ENCODE measurements around the gene RPRML. TPM values are rescaled to one million over a fixed set of nuclear protein-coding genes. Genes with fewer than 3 reads are reported as not detected.

The RPRML gene
- total RNA-seq, 1 donor from 2014 or later: not detected

DNA sequence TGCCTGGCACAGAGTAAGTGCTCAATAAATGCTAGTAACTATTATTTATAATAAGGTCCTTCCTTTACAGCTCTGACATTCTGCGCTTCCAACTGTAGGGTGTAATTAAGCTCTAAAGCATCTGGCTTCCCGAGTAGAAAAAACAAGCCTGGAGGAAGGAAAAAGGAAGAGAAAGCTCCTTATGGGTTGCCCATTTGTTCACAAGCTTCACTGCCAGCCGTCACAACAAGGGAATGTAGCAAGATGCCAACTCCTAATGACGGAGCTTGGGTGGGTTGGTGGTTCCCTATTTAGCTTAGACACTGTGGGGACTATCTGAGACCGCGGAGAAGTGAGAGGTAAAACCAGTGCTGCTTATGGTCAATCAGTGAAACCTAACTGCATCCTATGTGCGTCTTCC is 7.3 kb upstream of the RPRML start:
- no peaks in the 10 kb centered on the region for H3K36me3 Mint-ChIP-seq (ENCODE audit: low read depth)
- no peak overlapping the region for H3K27ac Mint-ChIP-seq
- H3K4me3 Mint-ChIP-seq (ENCODE audit: low read depth): no peak overlapping the region
- intact Hi-C loops (cut with micrococcal nuclease): no loop called here
- no peaks in the 10 kb centered on the region for H3K4me1 Mint-ChIP-seq (ENCODE audit: low read depth)
- DNase-seq (ENCODE audit: low spot score): no peak
- peaks cover 19% of the 10 kb centered on the region for H3K27me3 Mint-ChIP-seq (ENCODE audit: low read depth)
- H3K9me3 Mint-ChIP-seq: no peaks in the 10 kb centered on the region

- Mint-ChIP-seq H3K36me3 (ENCODE audit: low read depth) (no peaks in the 10 kb centered on the region), H3K27ac (no peak overlapping the region), H3K4me1 (ENCODE audit: low read depth) (peaks cover under 1% of the 10 kb centered on the region), H3K9me3 (no peaks in the 10 kb centered on the region), H3K4me3 (ENCODE audit: low read depth) (no peak overlapping the region), H3K27me3 (ENCODE audit: low read depth) (peaks cover 28% of the 10 kb centered on the region)
- no peak for DNase-seq (ENCODE audit: low spot score)
- intact Hi-C loops (cut with micrococcal nuclease): no loop called here
Measured at GRCh38 chr17:46984892-46985291, 5.8 kb upstream of the RPRML start.

GRCh38 chr17:46984341-46984740 is 5.3 kb upstream of the RPRML start:
- Mint-ChIP-seq H3K4me3 (ENCODE audit: low read depth) (no peak overlapping the region), H3K27me3 (ENCODE audit: low read depth) (peaks cover 29% of the 10 kb centered on the region), H3K4me1 (ENCODE audit: low read depth) (peaks cover 2% of the 10 kb centered on the region), H3K27ac (no peak overlapping the region), H3K36me3 (ENCODE audit: low read depth) (no peaks in the 10 kb centered on the region), H3K9me3 (no peaks in the 10 kb centered on the region)
- no peak for DNase-seq (ENCODE audit: low spot score)
- intact Hi-C loops (cut with micrococcal nuclease): no loop called here

GRCh38 chr17:46983782-46984181 is 4.7 kb upstream of the RPRML start:
- Mint-ChIP-seq H3K9me3 (no peaks in the 10 kb centered on the region), H3K27me3 (ENCODE audit: low read depth) (peaks cover 28% of the 10 kb centered on the region), H3K4me3 (ENCODE audit: low read depth) (no peak overlapping the region), H3K36me3 (ENCODE audit: low read depth) (no peaks in the 10 kb centered on the region), H3K4me1 (ENCODE audit: low read depth) (peaks cover 2% of the 10 kb centered on the region), H3K27ac (no peak overlapping the region)
- intact Hi-C loops (cut with micrococcal nuclease): no loop called here
- no peak for DNase-seq (ENCODE audit: low spot score)

DNA sequence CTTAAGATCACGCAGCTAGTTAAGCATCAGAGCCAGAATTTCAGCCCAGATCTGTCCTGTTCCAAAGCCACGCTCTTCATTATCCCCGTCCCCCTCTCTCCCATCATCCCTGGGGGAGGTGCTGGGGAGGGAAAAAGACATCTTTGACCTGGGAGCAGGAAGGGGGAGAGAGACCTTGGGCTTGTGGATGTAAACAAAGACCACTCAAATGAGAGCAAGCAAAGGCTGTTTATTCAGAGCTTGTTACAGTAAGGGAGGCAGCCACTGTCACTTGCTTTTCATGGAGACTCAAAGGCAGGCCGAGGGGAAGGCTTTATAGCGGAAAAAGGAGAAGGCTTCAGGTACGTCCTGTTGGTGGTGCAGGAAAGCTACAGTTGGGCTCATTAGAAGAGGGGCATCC is 3.5 kb upstream of the RPRML start:
- no peaks in the 10 kb centered on the region for H3K9me3 Mint-ChIP-seq
- intact Hi-C loops (cut with micrococcal nuclease): no loop called here
- H3K4me3 Mint-ChIP-seq (ENCODE audit: low read depth): no peak overlapping the region
- peaks cover 3% of the 10 kb centered on the region for H3K36me3 Mint-ChIP-seq (ENCODE audit: low read depth)
- H3K4me1 Mint-ChIP-seq (ENCODE audit: low read depth): peaks cover 8% of the 10 kb centered on the region
- H3K27me3 Mint-ChIP-seq (ENCODE audit: low read depth): peaks cover 35% of the 10 kb centered on the region
- no peak overlapping the region for H3K27ac Mint-ChIP-seq
- DNase-seq (ENCODE audit: low spot score): no peak

GRCh38 chr17:46978489-46979146 is 435 bp downstream of the RPRML start:
- Mint-ChIP-seq H3K4me1 (ENCODE audit: low read depth) (peaks cover 8% of the 10 kb centered on the region), H3K27ac (no peak overlapping the region), H3K27me3 (ENCODE audit: low read depth) (peaks cover 46% of the 10 kb centered on the region), H3K36me3 (ENCODE audit: low read depth) (peaks cover 3% of the 10 kb centered on the region), H3K9me3 (no peaks in the 10 kb centered on the region), H3K4me3 (ENCODE audit: low read depth) (peak overlapping the region; percentile 57)
- intact Hi-C loops (cut with micrococcal nuclease): no loop called here
- DNase-seq (ENCODE audit: low spot score): no peak

DNA sequence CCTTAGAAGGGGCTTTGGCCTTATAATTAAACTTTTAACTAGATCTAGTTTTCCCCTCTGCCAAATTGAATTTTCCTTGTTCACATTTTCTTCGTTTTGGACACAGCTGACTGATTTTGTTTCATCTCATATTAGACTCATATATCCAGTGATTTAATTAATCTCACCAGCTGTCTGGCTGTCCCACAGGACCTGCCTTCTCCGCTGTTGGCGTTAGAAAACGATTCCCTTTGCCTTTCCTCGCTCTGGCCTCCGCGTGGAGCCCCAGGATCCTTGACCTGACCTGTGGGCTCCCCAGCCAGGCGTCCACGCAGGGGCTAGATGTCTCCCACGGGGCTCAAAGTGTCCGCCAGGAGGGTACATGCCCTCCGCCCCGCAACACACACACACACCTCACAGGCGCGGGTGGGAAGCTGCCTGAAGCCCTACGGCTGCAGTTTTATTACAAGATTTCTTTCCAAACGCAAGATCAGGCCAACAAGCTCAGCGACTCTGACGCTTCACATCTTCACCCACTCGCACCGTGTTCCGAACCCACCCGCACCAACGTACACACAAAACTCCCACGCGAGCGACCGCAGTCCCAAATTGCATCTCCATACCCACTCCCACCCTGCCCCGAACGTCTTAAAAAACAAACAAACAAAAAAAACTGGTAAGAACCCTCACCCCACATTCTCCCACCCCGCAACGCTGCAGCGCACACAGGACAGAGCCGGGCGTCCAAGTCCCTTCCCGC is 1.1 kb downstream of the RPRML start:
- no peak overlapping the region for H3K27ac Mint-ChIP-seq
- H3K9me3 Mint-ChIP-seq: no peaks in the 10 kb centered on the region
- H3K36me3 Mint-ChIP-seq (ENCODE audit: low read depth): peaks cover 3% of the 10 kb centered on the region
- peak overlapping the region; percentile 80 for H3K4me3 Mint-ChIP-seq (ENCODE audit: low read depth)
- H3K4me1 Mint-ChIP-seq (ENCODE audit: low read depth): peaks cover 8% of the 10 kb centered on the region
- intact Hi-C loops (cut with micrococcal nuclease): no loop called here
- no peak for DNase-seq (ENCODE audit: low spot score)
- H3K27me3 Mint-ChIP-seq (ENCODE audit: low read depth): peaks cover 46% of the 10 kb centered on the region

DNA sequence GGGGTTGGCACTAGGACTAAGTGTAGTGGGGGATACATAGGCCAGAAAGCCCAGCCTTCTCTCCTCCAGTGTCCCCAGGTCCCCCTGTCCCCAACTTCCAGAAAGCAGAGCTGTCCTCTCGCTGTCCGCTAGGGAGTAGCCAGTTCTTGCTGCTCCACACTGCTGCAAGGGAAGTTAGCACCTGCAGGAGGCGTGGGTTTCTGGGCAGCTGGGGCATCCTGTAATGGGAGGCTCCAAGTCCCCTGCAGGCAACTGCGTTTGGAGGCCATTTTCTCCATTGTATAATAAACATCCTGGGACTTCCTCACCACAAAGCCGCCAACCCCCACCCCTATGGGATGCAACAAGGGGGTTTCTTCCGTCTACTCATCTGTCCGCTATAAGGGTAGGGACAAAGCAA is 1.7 kb downstream of the RPRML start:
- H3K4me3 Mint-ChIP-seq (ENCODE audit: low read depth): no peak overlapping the region
- no peaks in the 10 kb centered on the region for H3K9me3 Mint-ChIP-seq
- intact Hi-C loops (cut with micrococcal nuclease): no loop called here
- peaks cover 8% of the 10 kb centered on the region for H3K4me1 Mint-ChIP-seq (ENCODE audit: low read depth)
- no peak overlapping the region for H3K27ac Mint-ChIP-seq
- DNase-seq (ENCODE audit: low spot score): no peak
- peaks cover 3% of the 10 kb centered on the region for H3K36me3 Mint-ChIP-seq (ENCODE audit: low read depth)
- peaks cover 42% of the 10 kb centered on the region for H3K27me3 Mint-ChIP-seq (ENCODE audit: low read depth)

GRCh38 chr17:46976626-46977270 is 2.3 kb downstream of the RPRML start:
- DNase-seq (ENCODE audit: low spot score): no peak
- no peaks in the 10 kb centered on the region for H3K9me3 Mint-ChIP-seq
- no peak overlapping the region for H3K27ac Mint-ChIP-seq
- no peak overlapping the region for H3K4me3 Mint-ChIP-seq (ENCODE audit: low read depth)
- H3K27me3 Mint-ChIP-seq (ENCODE audit: low read depth): peaks cover 40% of the 10 kb centered on the region
- intact Hi-C loops (cut with micrococcal nuclease): no loop called here
- peaks cover 8% of the 10 kb centered on the region for H3K4me1 Mint-ChIP-seq (ENCODE audit: low read depth)
- peaks cover 3% of the 10 kb centered on the region for H3K36me3 Mint-ChIP-seq (ENCODE audit: low read depth)

- intact Hi-C loops (cut with micrococcal nuclease): no loop called here
- Mint-ChIP-seq H3K9me3 (no peaks in the 10 kb centered on the region), H3K27me3 (ENCODE audit: low read depth) (peaks cover 30% of the 10 kb centered on the region), H3K36me3 (ENCODE audit: low read depth) (peaks cover 3% of the 10 kb centered on the region), H3K27ac (no peak overlapping the region), H3K4me1 (ENCODE audit: low read depth) (peaks cover 8% of the 10 kb centered on the region), H3K4me3 (ENCODE audit: low read depth) (no peak overlapping the region)
- DNase-seq (ENCODE audit: low spot score): no peak
Measured at GRCh38 chr17:46975287-46975686, 3.8 kb downstream of the RPRML start.

DNA sequence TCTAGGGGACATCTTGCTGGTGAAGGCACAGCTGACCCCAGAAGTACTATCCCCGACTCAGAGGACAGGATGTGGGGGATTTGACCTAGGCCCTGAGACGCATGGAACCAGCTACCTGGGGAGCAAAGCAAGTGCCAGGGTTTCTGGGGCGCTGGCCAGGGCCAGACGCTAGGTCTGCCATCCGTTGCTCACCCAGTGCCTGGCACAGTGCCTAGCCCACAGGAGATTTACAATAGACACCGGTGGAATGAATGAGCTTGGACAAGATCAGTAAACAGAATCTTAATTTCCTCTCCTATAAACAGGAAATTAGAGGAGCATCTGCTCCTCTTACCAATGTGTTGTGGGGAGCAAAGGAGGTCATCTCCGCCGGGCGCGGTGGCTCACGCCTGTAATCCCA is 5.0 kb downstream of the RPRML start:
- Mint-ChIP-seq H3K27ac (no peak overlapping the region), H3K36me3 (ENCODE audit: low read depth) (peaks cover 3% of the 10 kb centered on the region), H3K4me3 (ENCODE audit: low read depth) (no peak overlapping the region), H3K9me3 (no peaks in the 10 kb centered on the region), H3K4me1 (ENCODE audit: low read depth) (peaks cover 6% of the 10 kb centered on the region), H3K27me3 (ENCODE audit: low read depth) (peaks cover 21% of the 10 kb centered on the region)
- intact Hi-C loops (cut with micrococcal nuclease): no loop called here
- DNase-seq (ENCODE audit: low spot score): no peak

GRCh38 chr17:46972346-46972745 is 6.7 kb downstream of the RPRML start:
- H3K36me3 Mint-ChIP-seq (ENCODE audit: low read depth): no peaks in the 10 kb centered on the region
- intact Hi-C loops (cut with micrococcal nuclease): no loop called here

GRCh38 chr17:46971647-46972300 is 7.3 kb downstream of the RPRML start:
- DNase-seq (ENCODE audit: low spot score): no peak
- Mint-ChIP-seq H3K27me3 (ENCODE audit: low read depth) (peaks cover 6% of the 10 kb centered on the region), H3K4me3 (ENCODE audit: low read depth) (no peak overlapping the region), H3K4me1 (ENCODE audit: low read depth) (no peaks in the 10 kb centered on the region), H3K27ac (no peak overlapping the region), H3K36me3 (ENCODE audit: low read depth) (no peaks in the 10 kb centered on the region), H3K9me3 (no peaks in the 10 kb centered on the region)
- intact Hi-C loops (cut with micrococcal nuclease): no loop called here

More at GRCh38 chr17:46972346-46972745, 6.7 kb downstream of the RPRML start:
- Mint-ChIP-seq H3K9me3 (no peaks in the 10 kb centered on the region), H3K27ac (no peak overlapping the region), H3K4me1 (ENCODE audit: low read depth) (no peaks in the 10 kb centered on the region), H3K4me3 (ENCODE audit: low read depth) (no peak overlapping the region), H3K27me3 (ENCODE audit: low read depth) (peaks cover 12% of the 10 kb centered on the region)
- DNase-seq (ENCODE audit: low spot score): no peak

All from activated T-helper 2 cell treated with anti-CD3 and anti-CD28 coated beads, Interferon-gamma antibody, Interleukin-2, Interleukin-4, amounts not matched to agents 10 μg/mL and 5 μg/mL and 100 μg/mL, durations not matched to agents 14 hours and 24 hours and 36 hours (primary cell).